Keratinocyte (primary cell): ENCODE measurements around the gene NXT1. TPM values are rescaled to one million over a fixed set of nuclear protein-coding genes. Genes with fewer than 3 reads are reported as not detected.

Experiments used
- DNase-seq: peaks from one replicate; pipeline ENCODE4 v3.0.0-alpha.2; 2011; ENCODE audit warnings: low read depth, missing footprints, low spot score
- FAIRE-seq: peaks from 2 replicates; lab custom pipeline; 2011; peaks lifted over from hg19 to GRCh38; lab: Jason Lieb, UNC
- H2AFZ ChIP-seq: 2 replicates; pipeline ENCODE4 v1.6.0; 2012; ENCODE audit warnings: low read length, control low read depth, inconsistent platforms; ENCODE audit not compliant: control insufficient read depth
- H3K27ac ChIP-seq: 2 replicates; pipeline ENCODE4 v1.5.1; 2011; ENCODE audit warnings: low read length; ENCODE audit not compliant: control insufficient read depth, insufficient read depth
- H3K27me3 ChIP-seq: 3 replicates; pipeline ENCODE4 v1.6.0; 2011; ENCODE audit warnings: low read length; ENCODE audit not compliant: control insufficient read depth, insufficient read depth; ENCODE audit errors: extremely low read depth
- H3K36me3 ChIP-seq, 2 experiments: 2 replicates in 1 of 2; 3 replicates in 1 of 2; pipeline ENCODE4 v1.5.1; 2011; ENCODE audit warnings: low read length in 2 of 2, mild to moderate bottlenecking in 1 of 2; ENCODE audit not compliant: control insufficient read depth in 2 of 2, insufficient read depth in 2 of 2; ENCODE audit errors: extremely low read depth in 1 of 2
- H3K4me1 ChIP-seq: 3 replicates; pipeline ENCODE4 v1.5.1; 2011; ENCODE audit warnings: low read length; ENCODE audit not compliant: control insufficient read depth, insufficient read depth; ENCODE audit errors: extremely low read depth
- H3K4me2 ChIP-seq: 3 replicates; pipeline ENCODE4 v1.6.0; 2011; ENCODE audit warnings: low read depth, low read length; ENCODE audit not compliant: control insufficient read depth, insufficient read depth; ENCODE audit errors: extremely low read depth
- H3K4me3 ChIP-seq, 3 experiments: fragments of 200-600 bp in 1 of 3; sonication (generic) in 1 of 3; 2 replicates in 2 of 3; 3 replicates in 1 of 3; pipeline ENCODE4 v1.5.1; 2011 to 2016; ENCODE audit warnings: low read length in 3 of 3, mild to moderate bottlenecking in 3 of 3, control low read depth in 2 of 3, inconsistent platforms in 1 of 3, low read depth in 1 of 3, mixed read lengths in 1 of 3, mixed run types in 1 of 3, moderate library complexity in 1 of 3; ENCODE audit not compliant: control insufficient read depth in 2 of 3, insufficient read depth in 2 of 3; ENCODE audit errors: extremely low read depth in 1 of 3
- H3K79me2 ChIP-seq: 2 replicates; pipeline ENCODE4 v1.6.0; 2012; ENCODE audit warnings: low read length; ENCODE audit not compliant: control insufficient read depth, insufficient read depth
- H3K9ac ChIP-seq: 3 replicates; pipeline ENCODE4 v1.6.0; 2011; ENCODE audit warnings: low read length; ENCODE audit not compliant: control insufficient read depth, insufficient read depth; ENCODE audit errors: extremely low read depth
- H3K9me1 ChIP-seq: 3 replicates; pipeline ENCODE4 v1.6.0; 2011; ENCODE audit warnings: low read length; ENCODE audit not compliant: control insufficient read depth, insufficient read depth; ENCODE audit errors: extremely low read depth
- H3K9me3 ChIP-seq: 2 replicates; pipeline ENCODE4 v1.5.1; 2012; ENCODE audit warnings: low read depth, low read length; ENCODE audit not compliant: control insufficient read depth
- H4K20me1 ChIP-seq: 3 replicates; pipeline ENCODE4 v1.6.0; 2011; ENCODE audit warnings: low read length; ENCODE audit not compliant: control insufficient read depth, insufficient read depth; ENCODE audit errors: extremely low read depth
- CTCF ChIP-seq, 3 experiments: IDR thresholded peaks in 1 of 3; conservative IDR thresholded peaks in 1 of 3; optimal IDR thresholded peaks in 1 of 3; 2 replicates in 2 of 3; 3 replicates in 1 of 3; pipeline versions ENCODE3 to v1.5.1; 2011; ENCODE audit warnings: low read length in 3 of 3, mild to moderate bottlenecking in 3 of 3, moderate library complexity in 2 of 3, control low read depth in 1 of 3, inconsistent platforms in 1 of 3; ENCODE audit not compliant: insufficient read depth in 2 of 3; ENCODE audit errors: extremely low read depth in 1 of 3
- EZH2 ChIP-seq: IDR thresholded peaks from one replicate; pipeline ENCODE4 v1.6.1; 2012; ENCODE audit warnings: inconsistent platforms, mild to moderate bottlenecking, low read length, moderate library complexity
- dilution Hi-C: fragments of 300-500 bp; cut with MboI; formaldehyde crosslinking; loops from one replicate; pipeline ENCODE4 v1.7.0; 2020; ENCODE audit warnings: low sequenced_read_pairs; ENCODE audit not compliant: extremely low pct_ligation_motif_present
- polyA plus RNA-seq, 5 experiments: library from polyadenylated mRNA; depleted of rRNA in 3 of 5; stranded (reverse) in 3 of 5; stranded (forward) in 1 of 5; unstranded in 1 of 5; fragments of >200 nt; gene quantifications; 1 replicate in 1 of 5; 2 replicates in 3 of 5; 3 replicates in 1 of 5; pipeline versions ENCODE4 v1.2.1 to v1.2.3, GENCODE V29; 2011 to 2012; ENCODE audit warnings: missing spikeins in 2 of 5, low read depth in 1 of 5, low replicate concordance in 1 of 5

The NXT1 gene
- polyA plus RNA-seq, 1 donor (not counting 4 experiments of a cell fraction or from before 2014, with no cell fraction given) = 25.8 TPM

GRCh38 chr20:23313271-23313670 is 37.3 kb upstream of the NXT1 start:
- Histone ChIP-seq H3K4me1 (no peaks in the 10 kb centered on the region), H3K4me2 (no peak overlapping the region), H3K9me3 (no peaks in the 10 kb centered on the region), H3K79me2 (no peaks in the 10 kb centered on the region), H2AFZ (no peak overlapping the region), H3K27ac (no peak overlapping the region), H3K9me1 (no peaks in the 10 kb centered on the region), H3K36me3 (no peaks in the 10 kb centered on the region), H3K4me3 (no peak overlapping the region), H4K20me1 (no peaks in the 10 kb centered on the region), H3K27me3 (no peaks in the 10 kb centered on the region), H3K9ac (no peak overlapping the region)
- DNase-seq (no peak), FAIRE-seq (no peak)
- no peak for TF ChIP-seq EZH2
- TF ChIP-seq CTCF (optimal IDR thresholded peaks at IDR 0.05 in 1 of 3, IDR thresholded peaks at IDR 0.05 in 1 of 3, conservative IDR thresholded peaks at IDR 0.05 in 1 of 3; ENCODE audit: extremely low read depth in 1 of 3, insufficient read depth in 2 of 3, low read length in 3 of 3) = no peak
- dilution Hi-C loops = no loop called here

GRCh38 chr20:23314699-23315098 is 35.9 kb upstream of the NXT1 start:
- dilution Hi-C loops = no loop called here
- Histone ChIP-seq H4K20me1 (no peaks in the 10 kb centered on the region), H3K4me2 (no peak overlapping the region), H3K9me3 (no peaks in the 10 kb centered on the region), H3K4me3 (no peak overlapping the region), H3K4me1 (no peaks in the 10 kb centered on the region), H2AFZ (no peak overlapping the region), H3K27ac (no peak overlapping the region), H3K9me1 (no peaks in the 10 kb centered on the region), H3K27me3 (no peaks in the 10 kb centered on the region), H3K9ac (no peak overlapping the region), H3K36me3 (no peaks in the 10 kb centered on the region), H3K79me2 (no peaks in the 10 kb centered on the region)
- FAIRE-seq = no peak
- TF ChIP-seq EZH2 = no peak
- TF ChIP-seq CTCF (optimal IDR thresholded peaks at IDR 0.05 in 1 of 3, IDR thresholded peaks at IDR 0.05 in 1 of 3, conservative IDR thresholded peaks at IDR 0.05 in 1 of 3; ENCODE audit: extremely low read depth in 1 of 3, insufficient read depth in 2 of 3, low read length in 3 of 3) = no peak
- DNase-seq = no peak
